GM21825 (cell line): Measurements from ENCODE around the gene RPL22.
A peak's percentile ranks its signal among the peaks of the same experiment; 100 is the strongest.

Experiments
- ATAC-seq: cut with Tn5 transposase; IDR thresholded peaks from one replicate; pipeline ENCODE4 v1.9.1; 2021; ENCODE audit warnings: mild to moderate bottlenecking, moderate library complexity; ENCODE audit not compliant: unreplicated experiment

RPL22 gene

DNA sequence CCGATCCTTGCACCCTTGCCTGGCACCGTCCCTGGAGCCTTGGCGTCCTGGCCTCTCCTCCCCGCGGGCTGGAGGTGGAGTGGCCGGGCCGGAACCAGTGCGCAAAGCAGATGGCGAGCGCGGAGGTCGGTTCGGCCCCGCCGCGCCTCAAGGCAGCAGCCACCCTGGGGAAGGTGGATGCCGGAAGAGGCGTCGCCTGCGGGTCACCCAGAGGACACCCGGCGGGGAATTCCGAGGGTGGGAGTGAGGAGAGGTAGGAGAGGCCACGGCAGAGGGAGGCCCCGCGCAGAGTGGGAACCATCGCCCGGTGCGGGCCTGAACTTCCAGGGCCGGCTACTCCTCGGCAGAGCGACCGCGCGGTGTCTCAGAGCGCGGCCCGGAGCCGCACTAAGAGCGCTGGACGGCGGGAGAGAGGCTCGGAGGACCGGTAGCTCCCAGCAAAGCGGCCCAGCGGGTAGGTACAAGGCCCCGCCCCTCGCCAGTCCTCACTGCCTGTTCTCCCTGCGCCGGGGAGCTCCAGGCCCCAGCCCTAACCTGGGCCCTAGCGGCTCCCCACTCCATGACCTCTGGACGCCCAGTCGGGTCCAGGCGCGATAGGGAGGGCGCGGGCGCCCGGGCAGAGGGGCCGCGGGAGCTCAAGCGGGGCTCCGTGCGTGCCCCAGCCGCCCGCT lies 6.6 kb upstream of the RPL22 start, which contains the start of gene RNF207:
TSS of gene RNF207 (plus strand) at position 271 of the 671 bp plus-strand sequence. CDS start 417 bp downstream, outside the sequence.
- peak; percentile 48 for ATAC-seq

DNA sequence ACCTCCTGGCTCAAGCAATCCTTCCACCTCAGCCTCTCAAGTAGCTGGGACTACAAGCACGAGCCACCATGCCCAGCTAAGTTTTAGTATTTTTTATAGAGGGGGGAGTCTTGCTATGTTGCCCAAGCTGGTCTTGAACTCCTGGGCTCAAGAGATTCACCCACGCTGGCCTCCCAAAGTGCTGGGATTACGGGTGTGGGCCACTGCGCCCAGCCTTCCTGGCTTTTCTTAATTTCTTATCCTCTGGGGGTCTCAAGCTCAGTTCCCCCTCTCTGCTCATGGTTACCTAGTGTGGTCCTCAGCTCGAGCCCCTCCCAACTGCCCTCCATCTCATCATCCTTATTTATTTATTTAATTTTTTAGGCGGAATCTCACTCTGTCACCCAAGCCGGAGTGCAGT lies 2.9 kb upstream of the RPL22 start:
- ATAC-seq = no peak

DNA sequence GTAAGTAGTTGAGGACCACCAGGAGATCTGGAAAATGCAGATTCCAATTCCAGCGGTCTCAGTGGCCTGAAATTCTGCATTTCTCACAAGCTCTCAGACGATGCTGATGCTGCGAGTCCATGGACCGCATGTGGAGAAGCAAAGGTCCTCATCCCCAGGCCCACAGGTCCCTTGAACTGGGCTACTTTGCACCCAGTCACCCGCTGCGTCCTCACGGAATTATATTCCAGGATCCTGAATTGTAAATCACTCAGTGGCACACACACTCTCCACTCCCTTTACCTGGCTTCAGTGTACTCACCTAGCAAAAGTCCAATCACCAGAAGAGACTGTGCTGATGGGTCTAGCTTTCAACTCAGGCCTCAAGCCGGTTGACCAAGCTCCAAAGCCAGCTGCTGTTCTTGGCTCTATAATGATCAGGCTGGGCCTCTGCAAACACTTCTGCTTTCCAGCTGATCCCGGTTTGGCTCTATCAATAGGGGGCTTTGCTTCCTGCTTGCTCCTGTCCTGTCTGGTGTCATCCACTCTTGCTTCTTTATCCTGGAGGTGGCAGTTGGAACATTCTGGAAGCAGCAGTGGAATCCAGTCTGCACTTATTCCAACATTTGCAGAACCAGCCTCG lies 904 bp upstream of the RPL22 start:
- no peak for ATAC-seq

DNA sequence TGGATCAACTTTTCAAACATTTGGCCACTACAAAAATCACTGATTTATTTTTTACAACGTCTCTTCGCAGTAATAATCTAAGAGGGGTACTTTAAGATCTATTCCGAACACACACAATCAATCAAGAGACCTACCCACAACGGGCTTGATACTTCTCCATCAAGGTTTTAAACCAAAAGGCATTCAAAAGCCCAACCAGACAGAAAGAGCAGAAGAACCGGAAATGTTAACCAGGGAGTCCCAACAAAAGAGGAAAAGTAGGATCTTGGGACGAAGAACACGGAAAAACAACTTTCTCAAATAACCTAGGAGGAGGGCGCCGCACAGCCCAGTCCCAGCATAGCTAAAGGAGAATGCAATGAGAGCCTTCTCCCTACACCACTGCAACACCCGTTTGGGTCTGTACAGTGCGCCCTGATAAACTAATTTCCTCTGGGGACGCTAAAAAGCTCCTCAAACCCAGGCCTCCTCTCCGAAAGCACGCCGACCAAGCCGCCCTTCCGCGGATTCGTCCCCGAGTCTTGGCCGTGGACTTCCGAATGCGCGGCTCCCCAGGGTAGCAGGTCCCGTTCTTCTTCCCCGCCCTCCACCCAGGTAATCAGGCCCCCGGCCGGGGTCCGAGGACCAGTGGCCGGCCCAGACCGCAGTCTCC lies 623 bp downstream of the RPL22 start:
- no peak for ATAC-seq

DNA sequence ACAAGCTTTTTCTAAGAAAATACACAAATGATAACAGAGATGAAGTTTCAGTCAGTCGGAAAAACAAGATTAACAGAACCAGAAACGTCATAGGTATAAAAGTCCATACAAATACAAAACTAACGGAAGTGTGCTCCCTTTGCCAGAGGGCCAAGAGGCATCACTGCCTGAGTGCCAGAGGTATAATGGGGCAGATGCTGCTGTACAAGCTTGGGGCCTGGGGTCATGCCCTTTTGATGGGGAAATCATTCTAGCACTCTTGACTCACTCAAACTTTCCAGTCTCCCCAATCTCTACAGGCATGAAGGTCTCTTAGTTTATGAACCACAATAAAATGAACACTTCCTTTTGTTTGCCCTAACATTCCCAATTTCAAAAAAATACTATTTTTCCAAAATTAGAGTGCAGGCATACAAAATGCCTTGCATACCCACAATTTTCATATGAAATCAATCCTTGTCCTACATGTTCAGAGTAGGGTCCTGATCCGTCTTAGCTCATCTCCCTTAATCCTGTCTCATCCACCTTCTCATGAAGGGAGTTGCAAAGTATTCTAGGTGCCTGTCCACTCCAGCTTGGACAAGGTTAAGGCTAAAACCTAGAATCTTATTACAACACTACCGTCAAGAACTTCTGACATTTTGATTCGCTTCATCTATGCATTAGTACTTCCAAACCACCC lies 1.5 kb downstream of the RPL22 start:
- ATAC-seq = no peak

DNA sequence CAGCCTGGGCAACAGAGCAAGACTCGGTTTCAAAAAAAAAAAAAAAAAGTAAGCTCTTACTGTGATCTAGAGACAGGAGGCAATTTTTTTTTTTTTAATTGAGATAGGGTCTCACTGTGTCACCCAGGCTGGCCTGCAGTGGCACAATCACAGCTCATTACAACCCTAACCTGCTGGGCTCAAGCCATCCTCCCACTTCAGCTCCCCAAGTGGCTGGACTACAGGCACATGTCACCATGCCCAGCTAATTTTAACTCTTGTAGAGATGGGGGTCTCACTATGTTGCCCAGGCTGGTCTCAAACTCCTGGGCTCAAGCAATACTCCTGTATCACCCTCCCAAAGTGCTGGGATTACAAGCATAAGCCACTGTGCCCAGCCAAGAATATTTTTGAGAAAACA lies 7.4 kb downstream of the RPL22 start:
- no peak for ATAC-seq

DNA sequence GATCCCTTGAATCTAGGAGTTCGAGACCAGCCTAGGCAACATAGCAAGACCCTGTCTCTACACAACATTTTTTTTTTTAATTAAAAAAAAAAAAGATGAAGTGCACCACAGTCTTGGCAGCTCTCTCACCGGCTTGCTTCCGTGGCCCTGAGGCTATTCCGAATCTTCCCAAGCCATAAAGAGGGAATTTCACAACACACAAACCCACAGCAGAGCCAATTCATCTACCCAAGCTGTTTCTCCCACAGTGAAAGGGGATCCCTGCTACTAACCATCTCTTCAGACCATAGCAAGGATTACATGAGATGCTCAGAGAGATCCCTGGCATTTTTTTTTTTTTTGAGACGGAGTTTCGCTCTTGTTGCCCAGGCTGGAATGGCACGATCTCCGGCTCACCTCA lies 10.9 kb downstream of the RPL22 start:
- ATAC-seq = no peak

DNA sequence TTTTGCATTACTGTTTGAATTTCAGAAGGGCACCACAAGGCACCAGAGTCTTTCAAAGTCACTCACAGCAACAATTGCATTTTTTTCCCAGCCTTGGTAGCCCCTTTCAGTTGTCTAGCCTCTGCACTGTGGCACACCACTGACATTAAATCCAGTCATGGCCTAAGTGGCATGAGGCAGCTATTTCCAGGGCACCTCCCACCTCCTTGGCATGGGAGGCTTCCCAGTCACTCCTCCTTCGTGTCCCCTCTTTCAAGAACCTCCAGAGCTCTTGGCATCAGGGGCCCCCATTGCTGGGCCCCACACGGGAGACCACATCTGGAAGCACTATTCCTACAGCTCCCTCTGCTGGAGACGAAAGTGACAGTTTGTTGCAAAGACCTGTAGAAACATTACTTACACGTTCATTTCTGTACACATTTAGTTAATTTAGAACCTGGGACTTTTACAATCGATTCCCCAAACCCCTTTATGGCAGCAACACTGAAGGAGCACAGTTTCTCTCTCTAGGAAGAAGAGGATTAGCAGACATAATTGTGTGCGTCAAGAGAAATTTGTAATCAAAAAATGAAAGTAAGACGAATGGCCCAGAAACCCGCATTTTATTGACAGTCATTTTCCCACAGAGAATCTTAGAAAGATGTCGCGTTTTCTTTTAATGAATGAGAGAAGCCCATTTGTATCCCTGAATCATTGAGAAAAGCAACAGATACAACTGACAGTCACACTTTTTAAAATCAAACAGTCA lies 13.6 kb downstream of the RPL22 start:
- no peak for ATAC-seq

DNA sequence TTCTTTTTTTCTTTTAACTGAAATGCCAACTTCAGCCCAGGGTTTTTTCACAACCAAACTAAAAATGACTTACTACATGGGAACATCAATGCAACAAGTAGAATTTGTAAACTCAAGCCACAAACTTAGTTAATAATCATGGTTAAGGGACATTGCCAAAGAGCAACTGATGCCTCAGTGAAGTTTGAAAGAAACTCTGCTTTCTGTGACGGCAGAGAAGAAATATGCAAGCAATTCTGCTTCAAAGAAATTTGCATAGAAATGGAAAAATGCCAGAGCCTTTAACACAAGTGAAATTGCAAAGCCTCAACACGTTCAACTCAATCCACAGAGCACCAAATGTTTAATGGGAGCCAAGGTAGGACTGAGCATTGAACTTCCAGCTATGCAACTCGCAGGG lies 14.2 kb downstream of the RPL22 start:
- no peak for ATAC-seq

DNA sequence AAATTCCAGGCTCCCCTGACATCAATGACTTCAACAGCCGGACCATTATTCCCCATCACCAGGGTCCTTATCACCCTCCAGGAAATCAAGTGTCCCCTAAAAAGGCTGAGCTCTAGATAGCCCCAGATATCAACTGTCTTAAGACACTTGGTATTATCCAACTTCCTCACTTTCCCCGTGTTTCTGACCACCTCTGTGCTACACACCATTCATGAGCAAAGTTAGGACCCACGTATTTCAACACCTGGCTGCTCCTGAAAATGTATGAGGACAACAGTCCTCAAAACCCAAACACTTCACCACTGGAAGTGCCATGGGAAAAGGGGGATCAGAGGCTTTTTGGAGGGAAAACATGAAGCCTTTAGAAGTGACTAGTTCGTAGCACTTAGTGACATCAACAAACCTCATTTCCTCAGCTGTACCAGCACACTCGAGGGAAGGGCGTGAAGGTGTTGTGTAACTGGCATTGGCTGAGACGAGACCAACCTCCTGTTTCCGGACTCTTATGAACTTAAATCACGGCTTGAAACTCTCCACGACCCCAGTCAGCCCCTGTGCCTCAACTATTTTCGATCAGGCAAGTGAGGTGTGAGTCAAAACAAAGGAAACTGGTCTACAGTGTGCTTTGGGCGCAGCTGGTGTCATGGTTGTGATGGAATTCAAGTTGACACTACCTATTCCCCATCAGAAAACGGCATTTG lies 15.2 kb downstream of the RPL22 start:
- ATAC-seq = no peak

DNA sequence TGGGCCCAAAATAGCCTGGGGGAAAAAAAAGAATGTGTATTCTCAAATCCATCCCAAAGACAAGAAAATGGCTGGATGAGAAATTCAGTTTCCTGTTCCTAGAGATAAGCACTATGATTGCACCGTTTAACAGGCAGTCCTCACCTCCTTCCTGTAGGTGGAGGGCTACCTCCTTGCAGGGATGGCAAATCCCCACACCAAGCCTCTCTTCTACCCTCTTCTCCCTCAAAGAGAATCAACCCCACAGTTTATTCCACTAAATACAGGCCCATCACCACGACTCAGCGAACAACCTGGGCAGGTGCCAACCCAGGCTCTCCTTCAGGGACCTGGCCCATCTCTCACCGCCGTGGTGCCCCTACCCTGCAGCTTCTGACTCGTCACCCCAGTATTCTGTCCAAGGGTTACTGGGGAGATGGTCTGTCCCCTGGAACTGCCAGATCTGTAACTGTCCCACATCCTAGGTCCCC lies 15.8 kb downstream of the RPL22 start:
- no peak for ATAC-seq

DNA sequence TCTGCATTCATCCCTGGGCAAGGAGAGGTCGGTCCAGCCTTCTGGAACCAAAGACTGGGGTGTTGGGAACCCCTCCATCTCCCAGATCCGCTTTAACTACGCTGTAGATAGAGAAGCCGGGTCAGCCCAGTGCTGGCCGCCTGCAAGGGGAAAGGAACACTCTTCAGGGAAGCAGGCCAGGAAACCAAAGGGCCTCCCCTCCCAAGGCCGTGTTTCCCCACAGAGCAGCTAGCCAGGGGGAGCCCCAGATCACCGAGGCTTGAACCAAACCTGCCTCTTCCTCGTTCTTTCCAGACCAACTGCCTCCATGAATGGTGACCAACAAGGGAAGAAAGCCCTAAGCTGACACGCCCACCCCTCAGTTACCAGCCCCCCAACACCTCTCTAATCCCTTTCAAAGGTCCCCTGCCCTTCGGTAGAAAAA lies 18.0 kb downstream of the RPL22 start:
- ATAC-seq = no peak

DNA sequence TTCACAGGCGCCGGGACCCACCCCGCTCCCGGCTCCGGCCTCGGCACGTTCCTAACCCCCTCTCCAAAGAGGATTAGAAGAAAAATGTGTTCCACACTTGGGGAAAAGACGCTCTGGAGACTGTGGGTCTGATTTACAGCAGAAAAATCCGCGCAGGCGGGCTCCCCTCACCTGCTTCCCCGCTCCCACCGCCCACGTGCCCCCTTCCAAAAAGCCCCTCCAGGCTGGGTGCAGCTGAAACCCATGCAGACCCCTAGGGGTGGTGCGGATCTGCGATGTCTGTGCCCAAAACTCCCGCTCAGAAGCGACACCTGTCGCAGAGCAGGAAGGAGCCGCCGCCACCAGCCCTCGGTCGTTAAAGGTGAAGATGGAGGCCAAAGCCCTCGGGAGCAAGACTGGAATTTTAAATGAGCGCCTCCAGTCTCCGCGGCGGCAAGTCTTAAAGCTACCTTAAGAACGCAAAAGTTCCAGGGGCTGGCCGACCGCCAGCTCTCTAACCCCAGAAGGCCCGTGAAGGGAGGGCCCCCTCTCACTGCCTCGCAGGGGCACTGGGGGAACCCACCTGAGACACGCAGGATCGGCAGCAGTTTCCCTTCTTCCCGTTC lies 18.6 kb downstream of the RPL22 start:
- ATAC-seq = no peak

DNA sequence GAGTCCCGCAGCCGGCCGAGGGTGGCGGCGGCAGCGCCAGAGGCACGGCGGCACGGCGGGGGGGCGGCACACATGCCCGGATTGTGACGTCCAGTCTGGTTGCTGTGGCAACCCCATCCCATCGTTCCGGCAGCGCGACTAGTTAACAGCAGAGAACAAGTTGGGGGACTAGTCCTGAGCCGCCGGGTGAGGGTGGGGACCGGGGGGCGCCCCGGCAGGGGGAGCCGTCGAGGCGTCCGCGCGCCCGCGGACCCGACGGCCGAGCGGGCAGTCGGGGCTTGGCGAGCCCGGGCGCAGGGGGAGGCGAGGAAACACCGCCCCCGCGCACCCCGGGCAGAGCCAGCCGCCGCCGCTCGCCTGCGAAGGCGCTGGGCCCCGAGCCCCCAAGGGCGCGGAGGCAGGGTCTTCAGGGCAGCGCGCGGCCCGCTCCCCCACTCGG lies 19.1 kb downstream of the RPL22 start, which contains the start of gene CHD5:
TSS of gene CHD5 (minus strand) at position 54 of the 439 bp plus-strand sequence. CDS start 298 bp downstream, outside the sequence.
- ATAC-seq = no peak

DNA sequence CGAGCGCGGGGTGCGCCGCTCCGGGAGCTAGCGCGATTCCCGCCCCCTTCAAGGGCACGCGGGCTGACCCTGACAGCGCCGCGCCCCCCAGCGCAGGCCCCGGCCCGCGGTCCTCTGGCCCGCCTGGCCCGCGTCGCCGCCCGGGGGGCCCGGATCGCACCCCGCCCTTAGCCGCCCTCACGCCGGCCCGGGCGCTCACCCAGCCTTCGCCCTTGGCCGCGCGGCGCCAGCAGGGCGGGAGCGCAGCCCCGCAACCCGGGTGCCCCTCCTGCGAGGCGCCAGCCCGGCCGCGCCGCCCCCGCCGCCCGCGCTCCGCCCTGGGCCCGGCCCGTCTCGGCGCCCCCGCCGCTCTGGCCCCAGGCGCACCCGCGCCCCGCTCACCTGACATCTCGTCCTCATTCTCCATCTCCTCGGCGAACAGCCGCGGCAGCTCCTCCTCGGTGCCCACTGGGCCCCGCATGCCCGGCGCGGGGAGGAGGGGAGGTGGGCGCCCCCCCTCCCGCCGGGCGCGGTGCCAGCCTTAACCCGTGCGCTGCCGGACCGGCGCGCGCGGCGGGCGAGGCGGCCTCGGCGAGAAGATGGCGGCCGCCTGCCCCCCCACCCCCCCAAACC lies 19.7 kb downstream of the RPL22 start:
- ATAC-seq = no peak

DNA sequence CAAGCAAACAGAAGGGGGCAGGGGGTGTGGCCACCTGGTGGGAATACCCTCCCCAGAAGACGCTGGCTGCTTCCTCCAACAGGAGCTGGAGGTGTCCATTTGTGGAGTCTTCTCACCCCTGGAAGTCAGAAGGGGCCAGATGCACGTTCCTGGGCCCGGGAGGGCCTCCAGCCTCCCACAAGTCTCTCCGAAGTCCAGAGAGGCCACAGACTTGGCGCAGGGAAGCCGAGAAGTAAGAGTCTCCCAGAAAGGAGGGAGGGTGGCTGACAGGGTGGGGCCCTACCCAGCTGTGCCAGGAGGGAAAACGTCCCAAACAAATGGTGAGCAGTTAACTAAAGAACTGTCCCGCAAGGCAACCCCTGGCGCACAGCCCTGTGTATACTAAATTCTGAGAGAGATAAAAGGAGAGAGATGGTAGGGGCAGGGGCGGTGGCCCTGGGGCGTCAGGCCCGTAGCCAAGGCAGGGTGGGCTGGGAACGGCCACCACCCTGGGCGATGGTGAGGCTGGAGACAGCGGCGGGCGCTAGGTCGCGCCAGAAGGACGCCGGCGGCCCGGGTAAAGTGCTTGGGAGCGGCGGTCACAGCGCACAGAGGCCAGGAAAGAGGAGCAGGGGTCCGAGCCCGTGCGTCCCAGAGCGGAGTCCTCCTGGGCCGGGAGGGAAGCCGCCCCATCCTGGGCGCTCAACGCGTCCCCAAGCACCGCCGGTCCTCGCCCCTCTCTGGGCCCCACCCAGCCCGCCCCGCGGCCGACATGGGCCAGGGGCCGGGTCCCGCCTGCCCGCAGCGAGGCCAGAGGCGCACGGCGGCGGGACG lies 20.4 kb downstream of the RPL22 start:
- ATAC-seq = no peak

DNA sequence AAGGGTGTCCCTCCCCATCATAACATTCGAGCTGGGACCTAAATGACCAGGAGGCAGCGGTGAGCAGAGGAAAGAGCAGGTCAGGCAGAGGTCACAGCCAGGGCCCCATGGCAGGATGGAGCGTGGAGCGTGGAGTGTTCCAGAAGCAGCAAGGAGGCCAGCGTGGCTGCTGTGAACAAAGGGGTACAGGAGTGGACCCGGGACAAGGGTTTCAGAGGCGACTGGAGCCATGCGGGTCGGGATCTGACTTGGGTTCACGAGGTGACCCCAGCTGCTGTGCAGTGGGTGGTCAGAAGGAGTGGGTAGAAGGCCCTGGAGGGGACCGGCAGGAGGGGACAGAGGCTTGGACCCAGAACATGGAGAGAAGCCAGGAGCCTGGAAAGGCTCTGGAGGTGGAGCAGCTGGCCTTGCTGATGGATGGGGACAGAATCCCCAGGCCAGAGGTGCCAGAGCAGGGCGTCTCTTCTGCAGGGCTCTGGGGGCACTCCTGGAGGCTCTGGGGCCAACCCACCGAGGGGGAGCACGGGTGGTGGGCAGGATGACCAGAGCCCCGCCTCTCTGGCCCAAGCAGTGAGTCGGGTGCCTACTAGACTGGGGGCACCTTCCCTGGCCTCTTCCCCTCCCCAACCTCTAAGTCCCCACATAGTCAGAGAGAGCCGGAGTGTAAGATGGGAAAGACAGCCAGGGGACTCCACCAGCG lies 21.6 kb downstream of the RPL22 start:
- no peak for ATAC-seq

DNA sequence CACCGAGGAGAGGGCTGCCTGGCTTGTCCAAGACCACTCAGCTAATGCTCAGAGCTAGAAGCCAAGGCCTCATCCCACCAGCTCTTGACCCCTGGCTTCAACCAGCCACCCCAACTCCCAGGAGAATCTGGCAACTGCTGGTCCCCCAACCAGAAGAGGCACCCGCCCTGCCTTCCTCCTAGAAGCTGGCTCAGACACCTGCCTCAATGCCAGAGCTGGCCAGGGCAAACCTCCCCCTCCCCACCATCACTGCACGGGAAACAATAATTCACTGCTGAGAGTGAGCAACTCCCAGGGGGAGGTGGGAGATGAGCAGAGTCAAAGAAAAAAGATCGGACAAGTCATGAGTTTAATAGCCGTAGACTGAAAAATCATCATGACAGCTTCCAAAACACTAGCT lies 22.6 kb downstream of the RPL22 start:
- no peak for ATAC-seq
